Psoas muscle (tissue), 8 donors: Measurements from ENCODE around the gene TBX15. TPM values are rescaled to one million over a fixed set of nuclear protein-coding genes. Genes with fewer than 3 reads are reported as not detected.

Source experiments
- ATAC-seq, 4 donors: fragments of 200-7000 bp; cut with Tn5 transposase; one replicate each; pipeline ENCODE4 v1.9.1; 2020; ENCODE audit warnings: moderate library complexity in 3 of 4, mild to moderate bottlenecking in 2 of 4
- DNase-seq, 2 donors: peaks; one replicate each; pipeline ENCODE4 v3.0.0-alpha.2; 2020
- H3K27ac ChIP-seq: fragments of 200-600 bp; one replicate; pipeline ENCODE4 v1.8.0; 2022
- H3K27me3 ChIP-seq, 3 donors: fragments of 200-600 bp in 1 of 3; one replicate each; pipeline versions ENCODE4 v1.6.1 to v1.8.0; 2013 to 2022; ENCODE audit warnings: low read length in 2 of 3, mild to moderate bottlenecking in 2 of 3, moderate library complexity in 1 of 3; ENCODE audit not compliant: insufficient read depth in 3 of 3
- H3K36me3 ChIP-seq, 2 donors: fragments of 200-600 bp in 1 of 2; one replicate each; pipeline versions ENCODE4 v1.6.1 to v1.8.0; 2013 to 2022; ENCODE audit warnings: low read depth in 1 of 2, mild to moderate bottlenecking in 1 of 2, moderate library complexity in 1 of 2; ENCODE audit not compliant: insufficient read depth in 1 of 2
- H3K4me1 ChIP-seq: fragments of 200-600 bp; one replicate; pipeline ENCODE4 v1.8.0; 2022
- H3K4me3 ChIP-seq: fragments of 200-600 bp; one replicate; pipeline ENCODE4 v1.8.0; 2022; ENCODE audit warnings: mild to moderate bottlenecking
- H3K9me3 ChIP-seq: fragments of 200-600 bp; one replicate; pipeline ENCODE4 v1.8.0; 2022
- CTCF ChIP-seq: fragments of 200-600 bp; IDR thresholded peaks from one replicate; pipeline ENCODE4 v1.8.0; 2022; ENCODE audit warnings: antibody characterized with exemption
- WGBS, 3 donors: extraction: QIAGEN DNeasy Blood & Tissue Kit; methylation state at CpG; one replicate each; pipeline versions ENCODE4 v1.1.6 to v1.1.7; 2013; 5-methylcytosine and 5-hydroxymethylcytosine counted together
- intact Hi-C, 2 donors: fragments of 100-400 bp; cut with DNase I; formaldehyde crosslinking; loops; one replicate each; pipeline versions ENCODE4 v1.11.0 to v1.14.2; 2022
- polyA plus RNA-seq, 3 donors: library from polyadenylated mRNA; stranded (reverse); fragments of 200-250 nt; gene quantifications; one replicate each; pipeline ENCODE4 v1.2.3, GENCODE V29; 2013
- total RNA-seq, 4 donors: library from RNA; stranded (reverse); fragmentation: NEBNext Ultra II Directional in 2 of 4; extraction: Animal tissue kit (Norgen Biotek cat#: 25700) in 2 of 4; gene quantifications; one replicate each; pipeline versions ENCODE4 v1.2.1 to v1.2.4, GENCODE V29; 2021 to 2023
- donor health status: healthy with polysubstance abuse.
- donor health status: DM: no; HTN: no; CAD: no; lungs with moderate emphysema.
- donor health status: Bipolar disorder and iron deficiency.
- donor health status: healthy.
- donor health status: DM: yes; HTN: yes; CAD: no.
- donor health status: DM: no; HTN: no; CAD: no.
- donor health status: DM: no; HTN: no; CAD: no.
- donor health status: DM: yes; HTN: yes; CAD: no.

TBX15 gene
- total and polyA plus RNA-seq, 7 donors: 37.0 to 220 (median 105) TPM

GRCh38 chr1:119007339-119007669 is 19.2 kb upstream of the TBX15 start:
- H3K9me3 ChIP-seq: no peaks in the 10 kb centered on the region
- no peaks in the 10 kb centered on the region for H3K4me1 ChIP-seq
- no peaks in the 10 kb centered on the region for H3K36me3 ChIP-seq
- WGBS, 3 donors: 65% methylated on average over 22 of the region's 22 CpGs
- TF ChIP-seq CTCF: no peak
- H3K27ac ChIP-seq: no peak overlapping the region
- ATAC-seq (no peak), DNase-seq (no peak)
- peak overlapping the region; percentile 58 for H3K4me3 ChIP-seq
- peaks cover 0 to 27% (median 6%) of the 10 kb centered on the region in 3 donors for H3K27me3 ChIP-seq
- intact Hi-C loops: loop anchor here (5.0 to 10.0 kb wide), 4 partner anchors 705 to 855 kb away; no protein-coding TSS in a partner anchor

- Histone ChIP-seq H3K27ac (no peak overlapping the region), H3K36me3 (no peaks in the 10 kb centered on the region), H3K4me1 (no peaks in the 10 kb centered on the region), H3K27me3 (peaks cover 0 to 27% (median 6%) of the 10 kb centered on the region in 3 donors), H3K9me3 (no peaks in the 10 kb centered on the region), H3K4me3 (peak overlapping the region; percentile 58)
- 15 to 23% (median 22%) methylated on average over 73 to 81 of the region's 81 CpGs for WGBS, 3 donors
- no peak for TF ChIP-seq CTCF
- no peak for DNase-seq
- intact Hi-C loops: loop anchor here (5.0 to 10.0 kb wide), 4 partner anchors 704 to 854 kb away; no protein-coding TSS in a partner anchor
- ATAC-seq: peak; percentile 21 to 55 (median 30)
Measured at GRCh38 chr1:119006406-119007279, 18.5 kb upstream of the TBX15 start.

- no peak for ATAC-seq
Measured at GRCh38 chr1:119005724-119006405, 17.7 kb upstream of the TBX15 start.

GRCh38 chr1:119004781-119005180 is 16.6 kb upstream of the TBX15 start:
- intact Hi-C loops: loop anchor here (5.0 to 10.0 kb wide), 4 partner anchors 702 to 852 kb away; no protein-coding TSS in a partner anchor
- ATAC-seq (no peak), DNase-seq (no peak)
- H3K27ac ChIP-seq: no peak overlapping the region
- no peaks in the 10 kb centered on the region for H3K9me3 ChIP-seq
- WGBS, 3 donors: 77 to 81% (median 81%) methylated on average over 2 of the region's 2 CpGs
- H3K4me1 ChIP-seq: peaks cover 8% of the 10 kb centered on the region
- H3K27me3 ChIP-seq: peaks cover 0 to 40% (median 10%) of the 10 kb centered on the region in 3 donors
- no peak overlapping the region for H3K4me3 ChIP-seq
- no peaks in the 10 kb centered on the region for H3K36me3 ChIP-seq
- no peak for TF ChIP-seq CTCF

More at GRCh38 chr1:119005724-119006405, 17.7 kb upstream of the TBX15 start:
- H3K4me1 ChIP-seq: peaks cover 5% of the 10 kb centered on the region
- no peak overlapping the region for H3K27ac ChIP-seq
- intact Hi-C loops: loop anchor here (5.0 to 10.0 kb wide), 4 partner anchors 704 to 854 kb away; no protein-coding TSS in a partner anchor
- TF ChIP-seq CTCF: no peak
- H3K27me3 ChIP-seq: peaks cover 0 to 32% (median 10%) of the 10 kb centered on the region in 3 donors
- DNase-seq: no peak
- H3K4me3 ChIP-seq: peak overlapping the region; percentile 58
- 65 to 75% (median 72%) methylated on average over 17 of the region's 17 CpGs for WGBS, 3 donors
- no peaks in the 10 kb centered on the region for H3K9me3 ChIP-seq
- H3K36me3 ChIP-seq: no peaks in the 10 kb centered on the region
